ENCODE results near the gene NKAIN2.

NKAIN2 gene

DNA sequence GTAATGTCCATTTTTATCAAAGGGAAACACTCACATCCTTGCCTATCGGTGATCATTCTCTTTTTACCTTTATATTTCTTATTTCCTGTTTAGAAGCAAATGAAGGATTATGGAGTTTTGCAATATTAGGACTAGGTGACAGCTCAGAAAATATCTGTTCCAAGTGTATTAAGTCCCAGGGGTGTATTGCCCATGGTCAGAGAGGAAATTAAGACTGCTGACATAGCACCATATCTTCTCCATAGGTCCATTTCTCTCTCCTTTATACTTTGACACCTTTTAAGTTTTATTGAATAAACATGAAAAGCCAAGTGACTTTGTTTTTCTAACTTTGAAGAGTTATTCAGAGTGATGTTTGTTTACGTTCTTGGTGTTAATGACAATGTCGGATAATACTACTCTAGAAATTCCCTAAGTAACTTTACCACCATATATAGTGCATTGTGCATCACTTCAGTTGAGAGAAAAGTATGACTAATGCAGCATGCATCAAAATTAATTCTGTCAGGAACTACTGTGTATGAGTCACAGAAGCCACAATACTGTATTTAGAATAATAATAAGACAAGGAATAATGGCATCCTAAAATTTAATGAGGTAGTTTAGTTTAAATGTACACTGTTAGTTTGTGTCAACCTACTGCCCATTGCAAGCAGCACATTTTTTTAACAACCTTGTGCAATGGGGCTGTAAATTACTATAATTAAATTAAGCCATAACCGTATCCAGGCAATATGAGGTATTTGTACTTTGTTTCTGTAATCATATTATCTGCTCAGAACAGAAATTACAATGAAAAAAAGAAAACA is 684.2 kb downstream of the NKAIN2 start (continued):
- TF ChIP-seq, protein P1, sequence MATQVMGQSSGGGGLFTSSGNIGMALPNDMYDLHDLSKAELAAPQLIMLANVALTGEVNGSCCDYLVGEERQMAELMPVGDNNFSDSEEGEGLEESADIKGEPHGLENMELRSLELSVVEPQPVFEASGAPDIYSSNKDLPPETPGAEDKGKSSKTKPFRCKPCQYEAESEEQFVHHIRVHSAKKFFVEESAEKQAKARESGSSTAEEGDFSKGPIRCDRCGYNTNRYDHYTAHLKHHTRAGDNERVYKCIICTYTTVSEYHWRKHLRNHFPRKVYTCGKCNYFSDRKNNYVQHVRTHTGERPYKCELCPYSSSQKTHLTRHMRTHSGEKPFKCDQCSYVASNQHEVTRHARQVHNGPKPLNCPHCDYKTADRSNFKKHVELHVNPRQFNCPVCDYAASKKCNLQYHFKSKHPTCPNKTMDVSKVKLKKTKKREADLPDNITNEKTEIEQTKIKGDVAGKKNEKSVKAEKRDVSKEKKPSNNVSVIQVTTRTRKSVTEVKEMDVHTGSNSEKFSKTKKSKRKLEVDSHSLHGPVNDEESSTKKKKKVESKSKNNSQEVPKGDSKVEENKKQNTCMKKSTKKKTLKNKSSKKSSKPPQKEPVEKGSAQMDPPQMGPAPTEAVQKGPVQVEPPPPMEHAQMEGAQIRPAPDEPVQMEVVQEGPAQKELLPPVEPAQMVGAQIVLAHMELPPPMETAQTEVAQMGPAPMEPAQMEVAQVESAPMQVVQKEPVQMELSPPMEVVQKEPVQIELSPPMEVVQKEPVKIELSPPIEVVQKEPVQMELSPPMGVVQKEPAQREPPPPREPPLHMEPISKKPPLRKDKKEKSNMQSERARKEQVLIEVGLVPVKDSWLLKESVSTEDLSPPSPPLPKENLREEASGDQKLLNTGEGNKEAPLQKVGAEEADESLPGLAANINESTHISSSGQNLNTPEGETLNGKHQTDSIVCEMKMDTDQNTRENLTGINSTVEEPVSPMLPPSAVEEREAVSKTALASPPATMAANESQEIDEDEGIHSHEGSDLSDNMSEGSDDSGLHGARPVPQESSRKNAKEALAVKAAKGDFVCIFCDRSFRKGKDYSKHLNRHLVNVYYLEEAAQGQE (tag by site-specific recombination; IDR thresholded peaks at IDR 0.05), result no peak
- peak; percentile 84; the same call in 1 of the 2 replicates for TF ChIP-seq ZNF184 (tag by site-specific recombination; IDR thresholded peaks at IDR 0.05)
- peak; percentile 99 for TF ChIP-seq ZNF2 (tag by site-specific recombination; IDR thresholded peaks at IDR 0.05)
- peak; percentile 92 for TF ChIP-seq ZNF24 (tag by site-specific recombination; IDR thresholded peaks at IDR 0.05)
- TF ChIP-seq, protein P2, sequence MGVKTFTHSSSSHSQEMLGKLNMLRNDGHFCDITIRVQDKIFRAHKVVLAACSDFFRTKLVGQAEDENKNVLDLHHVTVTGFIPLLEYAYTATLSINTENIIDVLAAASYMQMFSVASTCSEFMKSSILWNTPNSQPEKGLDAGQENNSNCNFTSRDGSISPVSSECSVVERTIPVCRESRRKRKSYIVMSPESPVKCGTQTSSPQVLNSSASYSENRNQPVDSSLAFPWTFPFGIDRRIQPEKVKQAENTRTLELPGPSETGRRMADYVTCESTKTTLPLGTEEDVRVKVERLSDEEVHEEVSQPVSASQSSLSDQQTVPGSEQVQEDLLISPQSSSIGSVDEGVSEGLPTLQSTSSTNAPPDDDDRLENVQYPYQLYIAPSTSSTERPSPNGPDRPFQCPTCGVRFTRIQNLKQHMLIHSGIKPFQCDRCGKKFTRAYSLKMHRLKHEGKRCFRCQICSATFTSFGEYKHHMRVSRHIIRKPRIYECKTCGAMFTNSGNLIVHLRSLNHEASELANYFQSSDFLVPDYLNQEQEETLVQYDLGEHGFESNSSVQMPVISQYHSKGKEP (tag by site-specific recombination; IDR thresholded peaks at IDR 0.05), result peak; percentile 98
- TF ChIP-seq, protein P3, sequence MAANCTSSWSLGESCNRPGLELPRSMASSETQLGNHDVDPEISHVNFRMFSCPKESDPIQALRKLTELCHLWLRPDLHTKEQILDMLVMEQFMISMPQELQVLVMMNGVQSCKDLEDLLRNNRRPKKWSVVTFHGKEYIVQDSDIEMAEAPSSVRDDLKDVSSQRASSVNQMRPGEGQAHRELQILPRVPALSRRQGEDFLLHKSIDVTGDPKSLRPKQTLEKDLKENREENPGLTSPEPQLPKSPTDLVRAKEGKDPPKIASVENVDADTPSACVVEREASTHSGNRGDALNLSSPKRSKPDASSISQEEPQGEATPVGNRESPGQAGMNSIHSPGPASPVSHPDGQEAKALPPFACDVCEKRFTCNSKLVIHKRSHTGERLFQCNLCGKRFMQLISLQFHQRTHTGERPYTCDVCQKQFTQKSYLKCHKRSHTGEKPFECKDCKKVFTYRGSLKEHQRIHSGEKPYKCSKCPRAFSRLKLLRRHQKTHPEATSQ (tag by site-specific recombination; IDR thresholded peaks at IDR 0.05), result 0 out of 2 replicates have a peak, but pooled peaks have one; percentile 50
- 0 out of 2 replicates have a peak, but pooled peaks have one; percentile 2 for TF ChIP-seq ZNF596 (tag by site-specific recombination; IDR thresholded peaks at IDR 0.05)
- TF ChIP-seq SP2 (tag by site-specific recombination; IDR thresholded peaks at IDR 0.05), result peak; percentile 44
- TF ChIP-seq ZSCAN30 (tag by site-specific recombination; IDR thresholded peaks at IDR 0.05), result peak; percentile 40; the same call in 1 of the 2 replicates
- TF ChIP-seq, protein P4, sequence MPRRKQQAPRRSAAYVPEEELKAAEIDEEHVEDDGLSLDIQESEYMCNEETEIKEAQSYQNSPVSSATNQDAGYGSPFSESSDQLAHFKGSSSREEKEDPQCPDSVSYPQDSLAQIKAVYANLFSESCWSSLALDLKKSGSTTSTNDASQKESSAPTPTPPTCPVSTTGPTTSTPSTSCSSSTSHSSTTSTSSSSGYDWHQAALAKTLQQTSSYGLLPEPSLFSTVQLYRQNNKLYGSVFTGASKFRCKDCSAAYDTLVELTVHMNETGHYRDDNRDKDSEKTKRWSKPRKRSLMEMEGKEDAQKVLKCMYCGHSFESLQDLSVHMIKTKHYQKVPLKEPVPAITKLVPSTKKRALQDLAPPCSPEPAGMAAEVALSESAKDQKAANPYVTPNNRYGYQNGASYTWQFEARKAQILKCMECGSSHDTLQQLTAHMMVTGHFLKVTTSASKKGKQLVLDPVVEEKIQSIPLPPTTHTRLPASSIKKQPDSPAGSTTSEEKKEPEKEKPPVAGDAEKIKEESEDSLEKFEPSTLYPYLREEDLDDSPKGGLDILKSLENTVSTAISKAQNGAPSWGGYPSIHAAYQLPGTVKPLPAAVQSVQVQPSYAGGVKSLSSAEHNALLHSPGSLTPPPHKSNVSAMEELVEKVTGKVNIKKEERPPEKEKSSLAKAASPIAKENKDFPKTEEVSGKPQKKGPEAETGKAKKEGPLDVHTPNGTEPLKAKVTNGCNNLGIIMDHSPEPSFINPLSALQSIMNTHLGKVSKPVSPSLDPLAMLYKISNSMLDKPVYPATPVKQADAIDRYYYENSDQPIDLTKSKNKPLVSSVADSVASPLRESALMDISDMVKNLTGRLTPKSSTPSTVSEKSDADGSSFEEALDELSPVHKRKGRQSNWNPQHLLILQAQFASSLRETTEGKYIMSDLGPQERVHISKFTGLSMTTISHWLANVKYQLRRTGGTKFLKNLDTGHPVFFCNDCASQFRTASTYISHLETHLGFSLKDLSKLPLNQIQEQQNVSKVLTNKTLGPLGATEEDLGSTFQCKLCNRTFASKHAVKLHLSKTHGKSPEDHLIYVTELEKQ (tag by site-specific recombination; IDR thresholded peaks at IDR 0.05; ENCODE audit: borderline replicate concordance), result peak; percentile 93
- TF ChIP-seq ZSCAN16 (tag by site-specific recombination; IDR thresholded peaks at IDR 0.05), result no peak
- TF ChIP-seq, protein P5, sequence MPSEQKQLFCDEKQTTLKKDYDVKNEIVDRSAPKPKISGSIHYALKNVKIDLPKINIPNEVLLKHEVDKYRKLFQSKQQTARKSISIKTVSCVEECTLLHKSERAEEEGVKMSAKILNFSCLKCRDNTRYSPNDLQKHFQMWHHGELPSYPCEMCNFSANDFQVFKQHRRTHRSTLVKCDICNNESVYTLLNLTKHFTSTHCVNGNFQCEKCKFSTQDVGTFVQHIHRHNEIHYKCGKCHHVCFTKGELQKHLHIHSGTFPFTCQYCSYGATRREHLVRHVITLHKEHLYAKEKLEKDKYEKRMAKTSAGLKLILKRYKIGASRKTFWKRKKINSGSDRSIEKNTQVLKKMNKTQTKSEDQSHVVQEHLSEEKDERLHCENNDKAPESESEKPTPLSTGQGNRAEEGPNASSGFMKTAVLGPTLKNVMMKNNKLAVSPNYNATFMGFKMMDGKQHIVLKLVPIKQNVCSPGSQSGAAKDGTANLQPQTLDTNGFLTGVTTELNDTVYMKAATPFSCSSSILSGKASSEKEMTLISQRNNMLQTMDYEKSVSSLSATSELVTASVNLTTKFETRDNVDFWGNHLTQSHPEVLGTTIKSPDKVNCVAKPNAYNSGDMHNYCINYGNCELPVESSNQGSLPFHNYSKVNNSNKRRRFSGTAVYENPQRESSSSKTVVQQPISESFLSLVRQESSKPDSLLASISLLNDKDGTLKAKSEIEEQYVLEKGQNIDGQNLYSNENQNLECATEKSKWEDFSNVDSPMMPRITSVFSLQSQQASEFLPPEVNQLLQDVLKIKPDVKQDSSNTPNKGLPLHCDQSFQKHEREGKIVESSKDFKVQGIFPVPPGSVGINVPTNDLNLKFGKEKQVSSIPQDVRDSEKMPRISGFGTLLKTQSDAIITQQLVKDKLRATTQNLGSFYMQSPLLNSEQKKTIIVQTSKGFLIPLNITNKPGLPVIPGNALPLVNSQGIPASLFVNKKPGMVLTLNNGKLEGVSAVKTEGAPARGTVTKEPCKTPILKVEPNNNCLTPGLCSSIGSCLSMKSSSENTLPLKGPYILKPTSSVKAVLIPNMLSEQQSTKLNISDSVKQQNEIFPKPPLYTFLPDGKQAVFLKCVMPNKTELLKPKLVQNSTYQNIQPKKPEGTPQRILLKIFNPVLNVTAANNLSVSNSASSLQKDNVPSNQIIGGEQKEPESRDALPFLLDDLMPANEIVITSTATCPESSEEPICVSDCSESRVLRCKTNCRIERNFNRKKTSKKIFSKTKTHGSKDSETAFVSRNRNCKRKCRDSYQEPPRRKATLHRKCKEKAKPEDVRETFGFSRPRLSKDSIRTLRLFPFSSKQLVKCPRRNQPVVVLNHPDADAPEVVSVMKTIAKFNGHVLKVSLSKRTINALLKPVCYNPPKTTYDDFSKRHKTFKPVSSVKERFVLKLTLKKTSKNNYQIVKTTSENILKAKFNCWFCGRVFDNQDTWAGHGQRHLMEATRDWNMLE (tag by site-specific recombination; conservative IDR thresholded peaks at IDR 0.05; ENCODE audit: low read depth), result peak; percentile 49; the same call in 1 of the 2 replicates
- no peak for TF ChIP-seq ZFHX2 (tag by site-specific recombination; conservative IDR thresholded peaks at IDR 0.05)
- TF ChIP-seq, protein P6, sequence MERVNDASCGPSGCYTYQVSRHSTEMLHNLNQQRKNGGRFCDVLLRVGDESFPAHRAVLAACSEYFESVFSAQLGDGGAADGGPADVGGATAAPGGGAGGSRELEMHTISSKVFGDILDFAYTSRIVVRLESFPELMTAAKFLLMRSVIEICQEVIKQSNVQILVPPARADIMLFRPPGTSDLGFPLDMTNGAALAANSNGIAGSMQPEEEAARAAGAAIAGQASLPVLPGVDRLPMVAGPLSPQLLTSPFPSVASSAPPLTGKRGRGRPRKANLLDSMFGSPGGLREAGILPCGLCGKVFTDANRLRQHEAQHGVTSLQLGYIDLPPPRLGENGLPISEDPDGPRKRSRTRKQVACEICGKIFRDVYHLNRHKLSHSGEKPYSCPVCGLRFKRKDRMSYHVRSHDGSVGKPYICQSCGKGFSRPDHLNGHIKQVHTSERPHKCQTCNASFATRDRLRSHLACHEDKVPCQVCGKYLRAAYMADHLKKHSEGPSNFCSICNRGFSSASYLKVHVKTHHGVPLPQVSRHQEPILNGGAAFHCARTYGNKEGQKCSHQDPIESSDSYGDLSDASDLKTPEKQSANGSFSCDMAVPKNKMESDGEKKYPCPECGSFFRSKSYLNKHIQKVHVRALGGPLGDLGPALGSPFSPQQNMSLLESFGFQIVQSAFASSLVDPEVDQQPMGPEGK (tag by site-specific recombination; IDR thresholded peaks at IDR 0.05), result 0 out of 2 replicates have a peak, but pooled peaks have one; percentile 56
- TF ChIP-seq ZBTB21 (tag by site-specific recombination; IDR thresholded peaks at IDR 0.05), result peak; percentile 33; the same call in 1 of the 2 replicates
- TF ChIP-seq ZNF514 (tag by site-specific recombination; IDR thresholded peaks at IDR 0.05), result no peak
- TF ChIP-seq, protein P7, sequence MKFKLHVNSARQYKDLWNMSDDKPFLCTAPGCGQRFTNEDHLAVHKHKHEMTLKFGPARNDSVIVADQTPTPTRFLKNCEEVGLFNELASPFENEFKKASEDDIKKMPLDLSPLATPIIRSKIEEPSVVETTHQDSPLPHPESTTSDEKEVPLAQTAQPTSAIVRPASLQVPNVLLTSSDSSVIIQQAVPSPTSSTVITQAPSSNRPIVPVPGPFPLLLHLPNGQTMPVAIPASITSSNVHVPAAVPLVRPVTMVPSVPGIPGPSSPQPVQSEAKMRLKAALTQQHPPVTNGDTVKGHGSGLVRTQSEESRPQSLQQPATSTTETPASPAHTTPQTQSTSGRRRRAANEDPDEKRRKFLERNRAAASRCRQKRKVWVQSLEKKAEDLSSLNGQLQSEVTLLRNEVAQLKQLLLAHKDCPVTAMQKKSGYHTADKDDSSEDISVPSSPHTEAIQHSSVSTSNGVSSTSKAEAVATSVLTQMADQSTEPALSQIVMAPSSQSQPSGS (tag by site-specific recombination; IDR thresholded peaks at IDR 0.05; ENCODE audit: low read depth), result peak; percentile 80
- no peak for TF ChIP-seq ZNF621 (tag by site-specific recombination; IDR thresholded peaks at IDR 0.05)
- no peak for TF ChIP-seq ZNF112 (tag by site-specific recombination; IDR thresholded peaks at IDR 0.05)
